Hair follicle dermal papilla cell (primary cell): ENCODE data around the gene PUM1. TPM values are rescaled to one million over a fixed set of nuclear protein-coding genes. Genes with fewer than 3 reads are reported as not detected.

ENCODE experiments used
- small RNA-seq: library from RNA; depleted of rRNA; stranded (forward); fragments of <200 nt; gene quantifications from one replicate; pipeline ENCODE3, GENCODE V24; 2012
- total RNA-seq: library from RNA; depleted of rRNA; stranded (reverse); fragments of >200 nt; gene quantifications from 2 replicates; pipeline ENCODE4 v1.2.3, GENCODE V29; 2012

PUM1 gene
- total RNA-seq: 79.4 and 89.2 TPM in 2 replicates

GRCh38 chr1:31065310-31066217 is at the start of gene PUM1:
TSS of gene PUM1 (minus strand) at chr1:31065717. CDS start at chr1:31059566, 6,151 bp downstream.

GRCh38 chr1:30908696-30909364 is 156.7 kb downstream of the PUM1 start, which contains the start of gene SDC3:
TSS of gene SDC3 (minus strand) at chr1:30908758. CDS start at chr1:30908586, 172 bp downstream.

Small RNA genes lying within 50 kb of the gene (small RNA-seq; reads per million reads assigned to genes)
- gene AL356320.1 (not detected), gene RN7SL371P (not detected)

Other genes starting within 250 kb of the PUM1 start
- gene SDC3, start 157.0 kb downstream of the PUM1 start, total RNA-seq: 172 and 175 TPM in 2 replicates
- gene NKAIN1, start 174.2 kb upstream of the PUM1 start, total RNA-seq: 0.24 TPM in 1 of 2 replicates, not detected in the other
- gene SNRNP40, start 231.1 kb upstream of the PUM1 start, total RNA-seq: 59.1 and 67.0 TPM in 2 replicates
- 20.9 and 25.5 TPM in 2 replicates for gene ZCCHC17, start 231.3 kb upstream of the PUM1 start, total RNA-seq